ENCODE results near the gene PRR13.
A peak's percentile ranks its signal among the peaks of the same experiment; 100 is the strongest.
"Not testable (repeated sequence)": the region's sequence is repeated elsewhere in the genome, so short reads cannot be mapped to it uniquely, and the experiment has no call there.

The PRR13 gene

GRCh38 chr12:53435326-53435725 lies 6.2 kb upstream of the PRR13 start:
- H3K27me3 ChIP-seq (ENCODE audit: control insufficient read depth, insufficient read depth, low read length, poor library complexity, severe bottlenecking); H3K4me1 ChIP-seq (ENCODE audit: control insufficient read depth, insufficient read depth, low read length); H3K27ac ChIP-seq (ENCODE audit: insufficient read depth, low read depth, low read length, poor library complexity, severe bottlenecking); H3K9me3 ChIP-seq (ENCODE audit: control insufficient read depth, low read length); H3K36me3 ChIP-seq (ENCODE audit: control insufficient read depth, insufficient read depth, low read length); H3K4me3 ChIP-seq (ENCODE audit: insufficient read depth, low read depth, low read length): not testable (repeated sequence)
- 92 to 93% methylated on average over 9 of the region's 9 CpGs for WGBS, 2 experiments

- H3K27ac ChIP-seq (ENCODE audit: insufficient read depth, low read depth, low read length, poor library complexity, severe bottlenecking); H3K36me3 ChIP-seq (ENCODE audit: control insufficient read depth, insufficient read depth, low read length); H3K4me1 ChIP-seq (ENCODE audit: control insufficient read depth, insufficient read depth, low read length); H3K27me3 ChIP-seq (ENCODE audit: control insufficient read depth, insufficient read depth, low read length, poor library complexity, severe bottlenecking); H3K4me3 ChIP-seq (ENCODE audit: insufficient read depth, low read depth, low read length); H3K9me3 ChIP-seq (ENCODE audit: control insufficient read depth, low read length): not testable (repeated sequence)
Observed at GRCh38 chr12:53439582-53439981, 2.0 kb upstream of the PRR13 start.

GRCh38 chr12:53443955-53444354 lies 2.4 kb downstream of the PRR13 start:
- H3K4me3 ChIP-seq (ENCODE audit: insufficient read depth, low read depth, low read length), result no peak overlapping the region
- WGBS, 2 experiments, result 88 to 93% methylated on average over 3 of the region's 4 CpGs

GRCh38 chr12:53444593-53445325 lies 3.2 kb downstream of the PRR13 start:
- WGBS, 2 experiments, result 91 to 96% methylated on average over 11 of the region's 11 CpGs
- not testable (repeated sequence) for H3K27ac ChIP-seq (ENCODE audit: insufficient read depth, low read depth, low read length, poor library complexity, severe bottlenecking)

More at GRCh38 chr12:53443955-53444354, 2.4 kb downstream of the PRR13 start:
- H3K27me3 ChIP-seq (ENCODE audit: control insufficient read depth, insufficient read depth, low read length, poor library complexity, severe bottlenecking), result no peaks in the 10 kb centered on the region
- no peaks in the 10 kb centered on the region for H3K9me3 ChIP-seq (ENCODE audit: control insufficient read depth, low read length)
- no peak overlapping the region for H3K27ac ChIP-seq (ENCODE audit: insufficient read depth, low read depth, low read length, poor library complexity, severe bottlenecking)
- peaks cover 3% of the 10 kb centered on the region for H3K4me1 ChIP-seq (ENCODE audit: control insufficient read depth, insufficient read depth, low read length)
- peaks cover 8% of the 10 kb centered on the region for H3K36me3 ChIP-seq (ENCODE audit: control insufficient read depth, insufficient read depth, low read length)

GRCh38 chr12:53450936-53451335 lies 9.4 kb downstream of the PRR13 start:
- H3K27ac ChIP-seq (ENCODE audit: insufficient read depth, low read depth, low read length, poor library complexity, severe bottlenecking), result no peak overlapping the region
- 91 to 96% methylated on average over 6 of the region's 7 CpGs for WGBS, 2 experiments
- H3K36me3 ChIP-seq (ENCODE audit: control insufficient read depth, insufficient read depth, low read length), result peaks cover 19% of the 10 kb centered on the region
- H3K4me3 ChIP-seq (ENCODE audit: insufficient read depth, low read depth, low read length), result no peak overlapping the region
- no peaks in the 10 kb centered on the region for H3K9me3 ChIP-seq (ENCODE audit: control insufficient read depth, low read length)
- peaks cover 9% of the 10 kb centered on the region for H3K4me1 ChIP-seq (ENCODE audit: control insufficient read depth, insufficient read depth, low read length)
- H3K27me3 ChIP-seq (ENCODE audit: control insufficient read depth, insufficient read depth, low read length, poor library complexity, severe bottlenecking), result no peaks in the 10 kb centered on the region

More at GRCh38 chr12:53444593-53445325, 3.2 kb downstream of the PRR13 start:
- not testable (repeated sequence) for H3K9me3 ChIP-seq (ENCODE audit: control insufficient read depth, low read length); H3K4me3 ChIP-seq (ENCODE audit: insufficient read depth, low read depth, low read length); H3K27me3 ChIP-seq (ENCODE audit: control insufficient read depth, insufficient read depth, low read length, poor library complexity, severe bottlenecking); H3K36me3 ChIP-seq (ENCODE audit: control insufficient read depth, insufficient read depth, low read length); H3K4me1 ChIP-seq (ENCODE audit: control insufficient read depth, insufficient read depth, low read length)

GRCh38 chr12:53451661-53452158 lies 10.2 kb downstream of the PRR13 start, which contains the start of gene PCBP2:
Gene PCBP2, plus strand, starts transcription at chr12:53452102. Its CDS starts 2,699 bp downstream, at chr12:53454801.
- peaks cover 26% of the 10 kb centered on the region for H3K36me3 ChIP-seq (ENCODE audit: control insufficient read depth, insufficient read depth, low read length)
- no peaks in the 10 kb centered on the region for H3K9me3 ChIP-seq (ENCODE audit: control insufficient read depth, low read length)
- no peaks in the 10 kb centered on the region for H3K27me3 ChIP-seq (ENCODE audit: control insufficient read depth, insufficient read depth, low read length, poor library complexity, severe bottlenecking)
- H3K4me3 ChIP-seq (ENCODE audit: insufficient read depth, low read depth, low read length), result peak within 1 kb of the TSS; percentile 77
- WGBS, 2 experiments, result 0% methylated on average over 27 of the region's 32 CpGs
- H3K4me1 ChIP-seq (ENCODE audit: control insufficient read depth, insufficient read depth, low read length), result peaks cover 9% of the 10 kb centered on the region
- peak within 1 kb of the TSS; percentile 99 for H3K27ac ChIP-seq (ENCODE audit: insufficient read depth, low read depth, low read length, poor library complexity, severe bottlenecking)

- 1 to 2% methylated on average over 50 to 64 of the region's 82 CpGs for WGBS, 2 experiments
- peak overlapping the region; percentile 77 for H3K4me3 ChIP-seq (ENCODE audit: insufficient read depth, low read depth, low read length)
- peak overlapping the region; percentile 99 for H3K27ac ChIP-seq (ENCODE audit: insufficient read depth, low read depth, low read length, poor library complexity, severe bottlenecking)
- no peaks in the 10 kb centered on the region for H3K27me3 ChIP-seq (ENCODE audit: control insufficient read depth, insufficient read depth, low read length, poor library complexity, severe bottlenecking)
- no peaks in the 10 kb centered on the region for H3K9me3 ChIP-seq (ENCODE audit: control insufficient read depth, low read length)
- H3K4me1 ChIP-seq (ENCODE audit: control insufficient read depth, insufficient read depth, low read length), result peaks cover 9% of the 10 kb centered on the region
- peaks cover 33% of the 10 kb centered on the region for H3K36me3 ChIP-seq (ENCODE audit: control insufficient read depth, insufficient read depth, low read length)
Observed at GRCh38 chr12:53452159-53453077, 10.9 kb downstream of the PRR13 start.

- WGBS, 2 experiments, result 72 to 77% methylated on average over 5 to 6 of the region's 6 CpGs
- H3K4me1 ChIP-seq (ENCODE audit: control insufficient read depth, insufficient read depth, low read length), result peaks cover 9% of the 10 kb centered on the region
- H3K9me3 ChIP-seq (ENCODE audit: control insufficient read depth, low read length), result no peaks in the 10 kb centered on the region
- no peaks in the 10 kb centered on the region for H3K27me3 ChIP-seq (ENCODE audit: control insufficient read depth, insufficient read depth, low read length, poor library complexity, severe bottlenecking)
- H3K27ac ChIP-seq (ENCODE audit: insufficient read depth, low read depth, low read length, poor library complexity, severe bottlenecking), result no peak overlapping the region
- peaks cover 46% of the 10 kb centered on the region for H3K36me3 ChIP-seq (ENCODE audit: control insufficient read depth, insufficient read depth, low read length)
- H3K4me3 ChIP-seq (ENCODE audit: insufficient read depth, low read depth, low read length), result peak overlapping the region; percentile 77
Observed at GRCh38 chr12:53453953-53454640, 12.6 kb downstream of the PRR13 start.

GRCh38 chr12:53454707-53455106 lies 13.2 kb downstream of the PRR13 start:
- peaks cover 52% of the 10 kb centered on the region for H3K36me3 ChIP-seq (ENCODE audit: control insufficient read depth, insufficient read depth, low read length)
- peaks cover 12% of the 10 kb centered on the region for H3K4me1 ChIP-seq (ENCODE audit: control insufficient read depth, insufficient read depth, low read length)
- WGBS, 2 experiments, result 92% methylated on average over 3 of the region's 3 CpGs
- no peaks in the 10 kb centered on the region for H3K9me3 ChIP-seq (ENCODE audit: control insufficient read depth, low read length)
- no peaks in the 10 kb centered on the region for H3K27me3 ChIP-seq (ENCODE audit: control insufficient read depth, insufficient read depth, low read length, poor library complexity, severe bottlenecking)
- H3K27ac ChIP-seq (ENCODE audit: insufficient read depth, low read depth, low read length, poor library complexity, severe bottlenecking), result no peak overlapping the region
- peak overlapping the region; percentile 77 for H3K4me3 ChIP-seq (ENCODE audit: insufficient read depth, low read depth, low read length)

Measured in ectodermal cell (in vitro differentiated cells).